Right renal pelvis (tissue), 4 donors: ENCODE measurements around the gene MYO15B. TPM values are rescaled to one million over a fixed set of nuclear protein-coding genes. Genes with fewer than 3 reads are reported as not detected.
A peak's percentile ranks its signal among the peaks of the same experiment; 100 is the strongest.

ENCODE experiments used
- DNase-seq, 4 donors: peaks; one replicate each; pipeline ENCODE4 v3.0.0-alpha.2; 2013; ENCODE audit warnings: low read depth in 4 of 4, low spot score in 3 of 4, missing footprints in 1 of 4
- polyA plus RNA-seq, 4 donors: library from polyadenylated mRNA; unstranded; fragments of 120-200 nt; gene quantifications; one replicate each; pipeline ENCODE4 v1.2.1, GENCODE V29; 2013; ENCODE audit not compliant: insufficient read length in 4 of 4

MYO15B gene
- polyA plus RNA-seq, 4 donors: 97.6 to 182 (median 151) TPM

GRCh38 chr17:75621489-75621888 is 33.9 kb downstream of the MYO15B start:
- DNase-seq: no peak

GRCh38 chr17:75622076-75622475 is 34.5 kb downstream of the MYO15B start:
- no peak for DNase-seq

GRCh38 chr17:75622771-75623273 is 35.2 kb downstream of the MYO15B start:
- no peak for DNase-seq

- no peak for DNase-seq
These were observed 35.8 kb downstream of the MYO15B start for GRCh38 chr17:75623386-75623785.

- no peak for DNase-seq
These were observed 36.4 kb downstream of the MYO15B start for GRCh38 chr17:75624021-75624420.

GRCh38 chr17:75624714-75625345 is 37.2 kb downstream of the MYO15B start:
- DNase-seq: no peak

GRCh38 chr17:75625813-75626486 is 38.4 kb downstream of the MYO15B start:
- DNase-seq: no peak

GRCh38 chr17:75626496-75627038 is 39.0 kb downstream of the MYO15B start:
- DNase-seq: no peak

- no peak for DNase-seq
These were observed 39.5 kb downstream of the MYO15B start for GRCh38 chr17:75627094-75627493.

GRCh38 chr17:75628425-75628824 is 40.8 kb downstream of the MYO15B start:
- DNase-seq: no peak

- no peak for DNase-seq
These were observed 41.6 kb downstream of the MYO15B start for GRCh38 chr17:75629157-75629556.

GRCh38 chr17:75630071-75630917 is 42.7 kb downstream of the MYO15B start:
- DNase-seq: no peak

- DNase-seq: no peak
These were observed 43.8 kb downstream of the MYO15B start for GRCh38 chr17:75631353-75631752.

- no peak for DNase-seq
These were observed 44.8 kb downstream of the MYO15B start for GRCh38 chr17:75632428-75632827.

- peak in 1 of 4 donors; percentile 77 for DNase-seq
These were observed 45.4 kb downstream of the MYO15B start, which contains the start of gene SMIM5 for GRCh38 chr17:75632863-75633485. TSS of gene SMIM5 (plus strand) at chr17:75633434. CDS start at chr17:75640202, 6,768 bp downstream.

- DNase-seq: peak; percentile 93 to 97 (median 95)
These were observed 46.1 kb downstream of the MYO15B start for GRCh38 chr17:75633486-75634375.

- DNase-seq: no peak
These were observed 46.8 kb downstream of the MYO15B start for GRCh38 chr17:75634376-75634740.

- DNase-seq: no peak
These were observed 47.4 kb downstream of the MYO15B start for GRCh38 chr17:75634754-75635609.
